ENCODE data around the gene TRIM38.

The TRIM38 gene

DNA sequence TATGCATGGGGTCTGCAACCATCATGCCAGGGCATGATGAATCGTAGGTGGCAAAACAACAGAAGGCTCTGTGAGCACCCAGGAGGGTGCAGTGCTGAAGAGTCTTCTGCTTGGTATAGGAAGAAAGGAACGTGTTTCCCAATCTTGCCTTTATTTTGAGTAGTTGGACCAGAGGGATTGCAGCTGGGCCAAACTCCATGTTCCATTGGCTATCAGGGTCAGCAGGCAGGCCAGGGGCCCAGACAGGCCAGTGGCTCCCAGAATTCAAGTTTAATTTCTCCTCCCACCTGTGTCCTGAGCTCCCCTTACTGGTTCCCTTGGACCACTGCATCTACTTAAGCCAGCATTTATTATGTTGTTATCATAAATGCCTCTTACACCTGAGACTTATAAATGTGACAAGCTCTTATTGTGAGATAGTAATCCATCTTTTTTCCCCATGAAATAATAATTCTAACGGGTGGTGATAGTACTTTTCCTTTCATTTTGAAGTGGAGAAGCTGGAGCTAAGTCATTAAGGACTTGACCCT, 918 bp upstream of the TRIM38 start:
- peak overlapping the region; percentile 98 to 99 (median 99) for H3K27ac Mint-ChIP-seq
- TF ChIP-seq, protein P1, sequence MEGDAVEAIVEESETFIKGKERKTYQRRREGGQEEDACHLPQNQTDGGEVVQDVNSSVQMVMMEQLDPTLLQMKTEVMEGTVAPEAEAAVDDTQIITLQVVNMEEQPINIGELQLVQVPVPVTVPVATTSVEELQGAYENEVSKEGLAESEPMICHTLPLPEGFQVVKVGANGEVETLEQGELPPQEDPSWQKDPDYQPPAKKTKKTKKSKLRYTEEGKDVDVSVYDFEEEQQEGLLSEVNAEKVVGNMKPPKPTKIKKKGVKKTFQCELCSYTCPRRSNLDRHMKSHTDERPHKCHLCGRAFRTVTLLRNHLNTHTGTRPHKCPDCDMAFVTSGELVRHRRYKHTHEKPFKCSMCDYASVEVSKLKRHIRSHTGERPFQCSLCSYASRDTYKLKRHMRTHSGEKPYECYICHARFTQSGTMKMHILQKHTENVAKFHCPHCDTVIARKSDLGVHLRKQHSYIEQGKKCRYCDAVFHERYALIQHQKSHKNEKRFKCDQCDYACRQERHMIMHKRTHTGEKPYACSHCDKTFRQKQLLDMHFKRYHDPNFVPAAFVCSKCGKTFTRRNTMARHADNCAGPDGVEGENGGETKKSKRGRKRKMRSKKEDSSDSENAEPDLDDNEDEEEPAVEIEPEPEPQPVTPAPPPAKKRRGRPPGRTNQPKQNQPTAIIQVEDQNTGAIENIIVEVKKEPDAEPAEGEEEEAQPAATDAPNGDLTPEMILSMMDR (IDR thresholded peaks at IDR 0.05; ENCODE audit: unreplicated experiment in 3 of 3) = no peak
- peak overlapping the region; percentile 88 to 97 (median 96) for H3K4me3 Mint-ChIP-seq
- no peaks in the 10 kb centered on the region for H3K27me3 Mint-ChIP-seq (ENCODE audit: low read depth)
- H3K4me1 Mint-ChIP-seq = peaks cover 56% of the 10 kb centered on the region
- H3K36me3 Mint-ChIP-seq (ENCODE audit: low read depth) = peaks cover 11% of the 10 kb centered on the region
- peaks cover 22% of the 10 kb centered on the region for H3K9me3 Mint-ChIP-seq

DNA sequence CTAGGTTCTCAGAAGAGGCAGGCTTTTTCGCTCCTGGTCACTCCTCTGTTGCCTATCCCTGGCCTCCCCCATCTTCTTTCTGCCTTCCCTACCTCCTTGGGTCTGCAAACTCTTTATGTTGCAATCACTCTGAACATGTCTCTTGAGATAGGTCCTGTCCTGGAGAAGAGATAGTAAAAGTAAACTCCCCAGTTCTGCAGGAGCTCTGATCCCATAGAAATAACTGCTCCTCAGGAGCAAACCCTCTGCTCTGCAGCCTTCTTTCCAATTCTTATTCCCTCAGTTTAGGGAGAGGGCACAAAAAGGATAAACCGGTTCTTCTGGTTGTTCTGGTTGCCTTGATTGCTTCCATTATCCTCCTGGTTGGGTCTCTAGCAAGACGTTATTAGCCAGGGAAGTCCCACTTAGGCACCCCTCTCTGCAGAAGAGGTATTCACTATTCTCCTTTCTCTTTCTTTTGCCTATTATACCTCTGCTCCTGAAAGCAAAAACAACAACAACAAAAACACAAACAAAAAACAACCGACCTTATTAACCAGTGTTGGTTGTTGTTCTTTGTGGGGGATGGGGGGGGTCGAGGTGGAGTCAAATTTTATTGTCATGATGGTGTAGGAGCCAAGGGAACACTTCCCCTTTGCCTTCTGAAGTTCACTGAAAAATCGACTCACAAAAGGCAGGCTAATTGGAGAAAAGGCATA, 973 bp downstream of the TRIM38 start:
- Mint-ChIP-seq H3K36me3 (ENCODE audit: low read depth) (peaks cover 29% of the 10 kb centered on the region), H3K27ac (peak overlapping the region; percentile 98 to 99 (median 99)), H3K4me3 (peak overlapping the region; percentile 80 to 96 (median 86)), H3K9me3 (peaks cover 14% of the 10 kb centered on the region), H3K4me1 (peaks cover 67% of the 10 kb centered on the region), H3K27me3 (ENCODE audit: low read depth) (no peaks in the 10 kb centered on the region)
- TF ChIP-seq, protein P1 (IDR thresholded peaks at IDR 0.05; ENCODE audit: unreplicated experiment in 3 of 3) = no peak

DNA sequence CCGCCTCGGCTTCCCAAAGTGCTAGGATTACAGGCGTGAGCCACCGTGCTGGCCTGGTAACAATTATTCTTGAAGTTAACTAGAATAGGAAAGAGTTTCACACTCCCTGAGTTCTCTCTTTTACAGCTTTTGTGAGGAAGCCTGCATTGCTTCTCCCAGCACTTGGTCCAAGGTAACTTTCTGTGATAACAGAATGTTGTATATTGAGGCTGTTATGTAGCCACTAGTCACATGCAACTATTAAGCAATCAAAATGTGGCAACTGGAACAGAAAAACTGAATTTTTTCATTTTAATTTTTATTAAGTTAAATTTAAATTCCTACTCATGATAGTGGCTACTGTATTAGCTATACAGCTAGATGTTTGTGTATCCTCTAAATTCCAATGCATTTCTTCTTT, 2.5 kb downstream of the TRIM38 start:
- peaks cover 6% of the 10 kb centered on the region for H3K9me3 Mint-ChIP-seq
- H3K36me3 Mint-ChIP-seq (ENCODE audit: low read depth) = peaks cover 37% of the 10 kb centered on the region
- TF ChIP-seq, protein P1 (IDR thresholded peaks at IDR 0.05; ENCODE audit: unreplicated experiment in 3 of 3) = no peak
- H3K4me3 Mint-ChIP-seq = no peak overlapping the region
- peaks cover 60% of the 10 kb centered on the region for H3K4me1 Mint-ChIP-seq
- H3K27me3 Mint-ChIP-seq (ENCODE audit: low read depth) = no peaks in the 10 kb centered on the region
- H3K27ac Mint-ChIP-seq = no peak overlapping the region

DNA sequence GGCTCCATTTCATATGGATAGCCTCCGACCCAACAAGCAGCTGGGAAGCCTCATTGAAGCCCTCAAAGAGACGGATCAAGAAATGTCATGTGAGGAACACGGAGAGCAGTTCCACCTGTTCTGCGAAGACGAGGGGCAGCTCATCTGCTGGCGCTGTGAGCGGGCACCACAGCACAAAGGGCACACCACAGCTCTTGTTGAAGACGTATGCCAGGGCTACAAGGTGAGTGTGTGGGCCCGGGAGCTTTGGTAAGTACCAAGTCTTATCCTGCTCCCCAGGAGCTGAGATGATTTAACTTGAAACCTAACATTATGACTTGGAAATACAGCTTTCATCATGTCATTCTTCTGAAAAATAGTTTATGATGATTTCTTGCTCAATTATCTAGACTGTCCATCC, 4.1 kb downstream of the TRIM38 start:
- H3K4me3 Mint-ChIP-seq = no peak overlapping the region
- H3K27me3 Mint-ChIP-seq (ENCODE audit: low read depth) = no peaks in the 10 kb centered on the region
- no peak overlapping the region for H3K27ac Mint-ChIP-seq
- peaks cover 63% of the 10 kb centered on the region for H3K4me1 Mint-ChIP-seq
- peaks cover 48% of the 10 kb centered on the region for H3K36me3 Mint-ChIP-seq (ENCODE audit: low read depth)
- TF ChIP-seq, protein P1 (IDR thresholded peaks at IDR 0.05; ENCODE audit: unreplicated experiment in 3 of 3) = no peak
- H3K9me3 Mint-ChIP-seq = no peaks in the 10 kb centered on the region

DNA sequence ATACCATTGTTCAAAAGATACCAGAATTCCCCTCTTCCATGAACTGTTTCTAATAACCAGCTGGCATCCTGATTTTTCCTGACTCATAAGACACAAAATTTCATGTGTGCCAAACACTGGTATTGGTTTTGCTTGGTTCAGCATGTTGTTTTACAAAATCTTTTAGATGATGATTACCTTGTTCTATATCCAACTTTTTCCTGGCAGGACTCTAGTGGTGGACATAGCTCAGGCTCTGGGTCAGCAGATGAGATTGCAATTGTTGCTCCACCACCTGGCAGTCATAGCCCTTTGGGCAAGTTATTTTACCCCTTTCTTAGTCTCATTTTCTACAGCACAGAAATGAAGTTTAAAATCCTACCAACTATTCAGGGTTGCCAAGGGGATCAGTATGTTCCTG, 6.2 kb downstream of the TRIM38 start:
- Mint-ChIP-seq H3K36me3 (ENCODE audit: low read depth) (peaks cover 69% of the 10 kb centered on the region), H3K4me3 (no peak overlapping the region), H3K27ac (no peak overlapping the region), H3K4me1 (peaks cover 45% of the 10 kb centered on the region), H3K27me3 (ENCODE audit: low read depth) (no peaks in the 10 kb centered on the region), H3K9me3 (no peaks in the 10 kb centered on the region)
- TF ChIP-seq, protein P1 (IDR thresholded peaks at IDR 0.05; ENCODE audit: unreplicated experiment in 3 of 3) = no peak
